Measurements from ENCODE around the gene KCNQ2.

Gene KCNQ2

DNA sequence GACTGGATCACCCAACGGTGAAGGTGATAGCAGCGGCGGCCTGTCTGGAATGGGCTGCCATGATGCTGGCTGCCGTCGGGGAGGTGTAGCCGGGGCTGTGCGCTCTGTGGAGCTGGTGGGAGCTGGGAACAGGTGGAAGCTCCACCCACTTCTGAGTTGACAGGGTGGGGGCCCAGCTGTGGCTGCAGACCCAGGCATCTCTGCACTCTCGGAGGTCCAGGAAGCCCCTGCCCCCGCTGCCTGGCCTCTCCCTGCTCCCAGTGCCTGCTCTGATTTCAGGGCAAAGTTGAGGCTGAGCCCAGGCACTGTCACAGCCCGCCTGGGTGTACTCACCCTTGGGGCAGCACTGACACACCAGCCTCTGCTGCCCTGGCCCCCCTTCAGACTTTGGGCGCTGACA, 93.2 kb downstream of the KCNQ2 start:
- DNase-seq, result no peak

DNA sequence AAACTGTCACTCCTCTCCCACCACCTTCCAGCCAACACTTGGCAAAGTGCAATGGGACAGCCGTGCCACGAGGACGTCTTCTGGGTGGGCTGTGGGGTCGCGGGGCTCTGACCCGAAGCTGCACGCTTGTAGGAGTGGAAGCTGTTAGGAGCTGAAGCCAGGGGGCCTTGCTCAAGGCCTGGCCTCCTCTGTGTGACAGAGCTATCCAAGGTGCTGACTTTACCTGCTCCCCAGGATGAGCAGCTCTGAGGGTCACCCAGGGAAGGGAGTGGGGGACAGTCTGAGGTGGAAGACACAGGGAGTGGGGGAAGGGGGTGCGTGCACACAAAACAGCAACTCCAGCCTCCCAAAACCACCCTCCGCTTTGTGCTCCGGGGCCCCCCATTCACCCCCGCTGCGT, 93.8 kb downstream of the KCNQ2 start:
- DNase-seq, result no peak

DNA sequence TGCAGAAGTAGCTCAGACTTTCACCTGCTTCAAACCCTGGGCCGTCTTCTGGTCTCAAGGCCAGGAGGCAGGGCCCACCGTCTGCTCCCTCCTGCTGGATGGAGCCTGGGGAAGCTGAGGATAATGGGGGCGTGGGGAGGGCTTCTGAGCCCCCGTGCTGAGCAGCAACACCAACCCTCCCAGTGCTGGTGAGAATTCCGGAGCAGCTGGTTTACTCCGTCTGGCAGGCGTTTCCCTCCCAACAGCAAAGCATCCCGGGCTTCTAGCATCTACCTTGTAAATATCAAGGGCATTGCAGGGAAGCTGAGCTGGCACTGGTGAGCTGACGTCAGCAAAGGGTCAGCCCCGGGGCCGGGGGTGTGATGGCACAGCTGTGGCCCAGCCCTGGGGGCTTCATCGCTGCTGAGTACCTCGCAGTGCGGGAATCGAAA, 94.5 kb downstream of the KCNQ2 start:
- no peak for DNase-seq

DNA sequence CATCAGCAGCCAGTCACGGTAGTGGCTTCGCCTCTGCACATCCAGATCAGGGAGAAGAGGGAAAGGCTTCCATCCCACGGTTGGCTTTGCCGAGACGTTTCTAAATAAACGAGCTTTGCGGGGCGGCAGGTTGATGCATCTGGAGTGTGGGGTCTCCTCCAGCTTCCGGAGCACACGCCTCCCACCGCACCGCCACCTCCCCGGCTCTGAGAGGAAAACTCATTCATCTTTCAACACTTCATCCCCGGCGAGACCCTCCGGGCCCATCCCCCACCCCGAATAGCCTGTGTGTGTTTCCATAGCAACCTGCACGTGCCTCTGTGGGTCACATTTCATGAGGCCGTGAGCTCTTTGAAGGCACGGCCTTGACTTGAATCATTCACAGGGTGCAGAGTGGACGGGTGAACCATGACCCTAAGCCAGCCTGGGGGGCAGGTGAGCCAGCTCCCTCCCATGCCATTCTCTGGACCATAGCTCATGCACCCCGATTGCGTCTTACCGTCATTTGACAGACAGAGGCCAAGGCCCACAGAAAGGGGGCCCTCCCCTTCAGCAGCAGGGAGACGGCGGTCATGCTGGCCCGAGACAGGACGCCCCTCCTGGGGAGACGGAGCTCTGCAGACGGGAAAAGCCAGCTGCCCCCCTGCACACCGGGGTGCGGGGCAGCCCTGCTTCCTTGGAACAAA, 95.1 kb downstream of the KCNQ2 start:
- no peak for DNase-seq

DNA sequence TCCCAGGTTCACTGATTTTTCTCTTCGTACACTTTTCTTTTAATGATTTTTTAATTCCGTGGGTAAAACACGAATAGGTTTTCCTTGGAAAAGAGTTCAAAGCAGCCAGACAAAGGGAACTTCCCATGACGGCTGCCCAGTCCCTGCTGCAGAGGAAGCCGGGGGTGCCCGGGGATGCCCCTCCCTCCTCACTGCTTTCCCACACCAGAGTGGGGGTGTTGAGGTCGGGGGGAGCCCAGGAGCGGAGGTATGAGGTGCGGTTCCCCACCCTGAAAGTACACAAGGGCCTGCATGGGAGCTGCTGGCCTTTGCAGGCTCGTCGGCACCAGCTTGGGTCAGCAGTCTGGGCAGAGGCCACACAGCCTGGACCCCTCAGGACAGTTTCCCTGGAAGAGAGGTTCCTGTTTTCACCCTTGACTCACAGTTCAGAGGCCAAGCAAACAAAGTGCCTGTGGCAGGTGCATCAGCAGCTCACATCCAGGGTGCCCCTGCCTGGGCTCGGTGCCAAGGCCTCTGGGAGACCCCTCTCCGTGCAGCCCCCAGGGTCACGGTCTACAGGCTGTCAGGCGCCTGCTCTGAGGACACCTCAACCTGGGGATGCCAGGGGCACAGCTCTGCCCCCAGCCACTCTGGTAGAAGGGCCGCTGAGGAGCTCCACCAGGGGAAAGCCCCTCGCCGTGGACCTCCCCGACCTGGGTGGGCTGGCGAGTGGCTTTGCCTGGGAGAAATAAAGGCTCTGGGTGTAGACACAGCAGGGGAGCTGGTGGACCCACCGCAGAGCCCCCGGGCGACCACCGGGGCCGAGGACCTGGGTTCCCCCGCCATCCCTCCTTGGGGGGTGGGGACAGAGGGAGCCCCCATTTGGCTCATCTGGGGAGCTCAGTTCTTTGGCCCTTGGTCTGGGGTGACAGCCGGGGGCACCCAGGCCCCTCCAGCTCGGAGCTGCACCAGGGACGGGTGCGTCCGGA, 95.9 kb downstream of the KCNQ2 start:
- no peak for DNase-seq

DNA sequence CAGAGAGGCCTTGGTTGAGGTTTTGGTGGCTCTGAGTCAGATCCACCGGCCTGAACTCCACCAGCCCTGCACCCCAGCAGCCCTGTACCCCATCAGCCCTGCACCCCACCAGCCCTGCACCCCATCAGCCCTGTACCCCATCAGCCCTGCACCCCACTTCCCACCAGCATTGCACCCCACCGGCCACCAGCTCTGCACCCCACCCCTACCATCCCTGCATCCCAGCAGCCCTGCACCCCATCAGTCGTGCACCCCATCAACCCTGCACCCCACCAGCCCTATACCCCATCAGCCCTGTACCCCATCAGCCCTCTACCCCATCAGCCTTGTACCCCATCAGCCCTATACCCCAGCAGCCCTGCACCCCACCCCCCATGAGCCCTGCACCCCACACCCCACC, 97.0 kb downstream of the KCNQ2 start:
- DNase-seq, result no peak

DNA sequence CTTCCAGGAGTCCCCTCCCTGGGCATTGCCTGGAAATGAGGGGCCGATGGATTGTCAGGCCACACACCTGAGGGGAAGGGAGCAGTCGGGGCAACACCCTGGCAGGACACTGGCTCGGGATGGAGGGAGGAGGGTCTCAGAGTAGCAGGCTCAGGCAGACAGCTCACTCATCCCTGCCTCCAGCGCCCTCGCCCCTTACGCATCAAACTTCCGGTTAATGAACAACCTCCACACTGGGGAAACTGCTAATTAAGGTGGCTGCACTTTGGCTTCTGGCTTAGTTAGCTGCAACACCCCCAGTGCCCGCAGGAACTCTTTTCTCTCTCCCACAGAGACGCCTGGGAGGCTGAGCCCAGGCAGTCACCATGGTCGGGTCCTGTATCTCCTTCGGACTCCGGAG, 98.0 kb downstream of the KCNQ2 start:
- no peak for DNase-seq

DNA sequence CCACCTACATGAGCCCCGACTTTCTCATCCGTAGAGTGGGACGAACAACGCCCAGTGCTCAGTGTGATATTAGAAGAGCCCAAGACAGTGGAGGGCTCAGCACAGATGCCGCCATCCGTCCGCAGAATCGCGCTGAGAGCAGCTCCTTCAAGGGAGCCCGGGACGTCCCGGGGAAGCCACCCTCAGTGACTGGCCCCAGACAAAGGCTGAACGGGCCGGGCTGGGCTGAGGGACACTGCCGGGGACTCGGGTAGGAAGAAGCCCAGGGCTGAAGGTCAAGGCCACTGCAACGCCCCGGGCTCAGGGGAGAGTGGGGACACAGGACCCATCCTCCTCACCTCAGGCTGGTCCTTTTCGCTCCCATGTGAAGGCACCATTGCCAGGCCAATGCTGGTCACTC, 98.5 kb downstream of the KCNQ2 start:
- DNase-seq, result no peak

DNA sequence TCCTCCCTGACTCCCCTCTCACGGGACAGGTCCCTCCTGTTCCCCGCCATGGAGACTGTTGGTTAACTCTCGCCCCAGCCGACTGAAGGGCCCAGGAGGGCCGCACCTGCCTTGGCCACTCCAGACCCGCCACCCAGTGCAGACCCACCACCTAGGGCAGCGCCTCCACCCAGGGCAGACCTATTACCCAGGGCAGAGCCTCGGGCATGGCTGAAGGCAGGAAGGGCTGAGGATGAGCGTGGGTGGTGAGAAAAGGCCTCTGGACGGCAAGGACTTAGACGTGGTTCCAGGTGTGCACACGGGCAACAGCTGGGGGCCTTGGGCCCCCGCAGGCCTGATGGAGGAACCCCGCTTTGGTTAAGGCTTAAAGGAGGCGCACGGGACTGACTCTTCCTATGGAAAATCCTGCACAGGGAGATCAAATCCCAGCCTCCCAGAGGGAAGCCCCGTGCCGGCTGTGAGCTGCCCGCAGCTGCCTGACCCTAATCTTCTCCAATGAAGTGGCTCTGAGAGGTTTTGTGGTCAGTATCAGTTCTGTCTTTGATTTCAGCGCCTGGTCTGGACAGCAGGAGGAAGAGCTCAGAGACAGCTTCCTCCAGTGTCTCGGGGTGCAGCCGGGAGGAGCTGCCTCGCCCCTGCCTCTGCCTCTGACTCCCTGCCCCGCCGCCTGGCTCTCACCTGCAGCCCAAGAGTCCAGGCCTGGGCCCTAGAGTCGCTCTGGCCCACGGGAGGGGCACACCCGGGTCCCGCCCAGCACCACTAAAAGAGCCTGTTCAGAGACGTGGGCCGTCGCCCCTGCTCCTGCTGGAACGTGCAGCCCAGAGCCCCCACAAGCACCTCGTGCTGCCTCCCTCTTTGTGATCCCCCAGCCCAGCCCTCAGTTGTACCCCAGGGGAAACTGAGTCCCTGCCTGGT, 99.2 kb downstream of the KCNQ2 start:
- DNase-seq, result no peak

DNA sequence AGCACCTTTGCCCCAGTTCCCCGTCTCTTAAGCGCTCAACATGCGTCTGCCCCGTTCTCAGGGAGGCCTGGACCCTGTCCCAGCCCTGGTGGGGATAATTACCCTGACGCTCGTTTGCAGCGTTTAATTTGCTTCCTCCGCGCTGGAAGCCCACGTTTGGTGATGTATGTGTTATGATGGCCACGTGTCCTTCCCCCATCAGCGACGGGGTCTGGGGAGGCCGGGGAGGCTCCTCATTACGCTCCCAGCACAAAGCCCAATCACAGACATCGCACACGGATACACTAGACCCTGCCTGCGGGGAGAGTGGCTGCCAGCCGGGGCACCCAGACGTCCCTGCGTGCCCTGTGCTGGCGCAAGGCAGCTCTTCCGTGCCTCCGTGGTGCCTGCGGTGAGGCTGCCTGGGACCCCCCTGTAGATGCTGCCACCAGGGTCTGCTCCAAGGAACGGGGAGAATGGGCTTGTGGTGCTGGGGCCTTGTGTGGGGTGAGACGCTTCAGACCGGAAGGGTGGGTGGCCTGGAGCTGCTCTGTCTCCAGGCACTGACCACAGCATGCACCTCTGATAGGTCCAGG, 101.1 kb downstream of the KCNQ2 start:
- DNase-seq, result no peak

DNA sequence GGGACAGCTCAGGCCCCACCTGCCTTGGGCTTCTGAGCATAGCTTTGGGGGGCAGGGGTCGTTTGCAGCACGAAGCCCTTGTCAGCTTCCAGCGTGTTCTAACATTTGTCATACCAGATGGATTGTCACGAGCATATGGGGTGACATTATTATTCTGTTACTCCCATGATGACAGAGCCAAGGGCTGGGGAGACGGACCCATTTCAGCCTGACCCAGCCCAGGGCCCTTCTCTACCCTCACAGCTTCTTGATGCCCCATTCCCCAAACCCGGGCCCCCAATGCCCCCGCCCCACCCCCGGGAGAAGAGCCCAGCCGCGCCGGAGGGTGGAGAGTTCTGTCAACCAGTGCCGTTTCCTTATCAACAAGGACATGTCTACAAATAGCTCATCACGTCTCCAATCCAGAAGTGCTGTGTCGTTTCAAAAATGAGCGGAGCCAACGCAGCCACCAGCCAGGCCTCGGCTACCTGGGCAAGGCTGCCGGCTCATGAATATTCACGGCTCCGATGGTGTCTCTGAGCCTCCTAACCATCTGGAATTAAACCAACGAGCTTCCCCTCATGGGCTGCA, 101.8 kb downstream of the KCNQ2 start:
- no peak for DNase-seq

DNA sequence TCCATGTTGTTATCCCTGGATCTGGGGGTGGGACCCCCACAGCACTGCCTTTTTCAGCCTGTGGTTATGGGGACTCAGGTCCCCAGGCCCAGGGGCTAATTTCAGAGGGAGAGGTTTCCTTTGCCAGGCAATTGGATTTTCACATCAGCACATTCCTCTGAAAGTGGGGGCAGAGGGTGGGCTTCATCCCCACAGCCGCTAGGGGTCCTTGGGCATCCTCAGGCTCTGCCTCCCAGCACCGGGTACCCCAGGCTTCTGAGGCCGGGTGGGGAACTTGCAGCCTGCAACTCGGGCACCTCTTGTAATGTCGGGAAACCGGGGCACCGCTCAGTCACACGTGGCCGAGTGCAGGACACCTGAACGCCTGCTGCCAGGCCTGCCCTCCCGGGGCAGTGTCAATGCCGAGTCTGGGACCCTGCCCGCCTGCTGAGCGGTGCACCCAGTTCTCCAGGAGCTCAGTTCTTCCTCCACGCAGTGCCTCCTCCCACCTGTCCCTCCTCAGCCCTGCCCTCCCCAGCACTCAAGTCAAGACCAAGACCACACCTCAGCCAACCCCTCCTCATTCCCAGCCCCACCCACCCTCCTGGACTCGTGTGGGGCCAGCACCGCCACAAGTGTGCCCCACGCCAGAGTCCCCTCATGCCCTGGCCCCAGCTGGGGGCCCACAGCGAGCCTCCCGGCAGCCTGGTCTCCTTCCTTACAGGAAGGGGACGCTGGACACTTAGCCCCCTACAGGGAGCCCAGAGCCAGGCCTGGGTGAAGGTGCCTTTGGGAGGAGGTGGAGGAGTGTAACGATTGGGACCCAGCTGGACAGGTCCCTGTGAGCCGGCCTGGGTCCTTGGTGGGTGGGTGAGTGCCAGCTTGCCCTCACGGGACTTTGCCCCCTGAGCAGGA, 102.5 kb downstream of the KCNQ2 start:
- DNase-seq, result no peak

DNA sequence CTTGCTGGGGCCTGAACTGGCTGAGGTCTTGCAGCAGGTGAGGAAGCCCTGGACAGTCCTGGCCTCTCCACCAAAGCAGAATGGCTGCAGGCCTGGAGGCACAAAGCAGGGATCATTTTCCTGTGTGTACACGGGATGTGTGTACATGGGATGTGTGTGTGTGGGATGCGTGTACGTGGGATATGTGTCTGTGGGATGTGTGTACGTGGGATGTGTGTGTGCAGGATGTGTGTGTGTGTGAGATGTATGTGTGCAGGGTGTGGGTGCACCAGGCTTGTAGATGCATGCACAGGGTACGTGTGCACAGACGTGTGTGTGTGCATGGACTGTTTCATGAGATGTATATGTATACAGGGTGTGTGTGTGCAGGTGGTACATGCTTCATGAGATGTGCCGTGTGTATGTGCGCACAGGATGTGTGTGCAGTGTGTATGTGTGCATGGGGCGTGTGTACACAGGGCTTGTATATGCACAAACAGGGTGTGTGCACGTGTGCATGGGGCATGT, 103.4 kb downstream of the KCNQ2 start:
- DNase-seq, result no peak

DNA sequence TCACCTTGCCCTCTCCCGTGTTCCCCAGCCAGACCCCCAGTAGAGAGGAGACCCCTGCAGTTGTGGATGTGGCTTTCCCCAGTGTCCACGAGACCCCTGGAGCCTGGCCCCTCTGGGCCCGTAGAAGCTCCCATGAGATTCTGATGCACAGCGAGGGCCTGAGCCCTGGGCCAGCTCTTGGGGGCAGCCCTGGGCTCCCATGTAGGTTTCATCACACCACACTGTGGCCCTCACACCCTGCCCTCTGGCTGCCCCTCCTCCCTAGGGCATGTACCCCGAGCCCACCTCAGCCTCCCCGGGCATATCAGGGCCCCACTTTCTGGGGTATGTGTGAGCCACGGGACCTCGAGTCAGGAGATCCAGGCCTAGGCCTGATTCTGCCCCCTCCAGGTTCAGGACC, 104.3 kb downstream of the KCNQ2 start:
- no peak for DNase-seq

DNA sequence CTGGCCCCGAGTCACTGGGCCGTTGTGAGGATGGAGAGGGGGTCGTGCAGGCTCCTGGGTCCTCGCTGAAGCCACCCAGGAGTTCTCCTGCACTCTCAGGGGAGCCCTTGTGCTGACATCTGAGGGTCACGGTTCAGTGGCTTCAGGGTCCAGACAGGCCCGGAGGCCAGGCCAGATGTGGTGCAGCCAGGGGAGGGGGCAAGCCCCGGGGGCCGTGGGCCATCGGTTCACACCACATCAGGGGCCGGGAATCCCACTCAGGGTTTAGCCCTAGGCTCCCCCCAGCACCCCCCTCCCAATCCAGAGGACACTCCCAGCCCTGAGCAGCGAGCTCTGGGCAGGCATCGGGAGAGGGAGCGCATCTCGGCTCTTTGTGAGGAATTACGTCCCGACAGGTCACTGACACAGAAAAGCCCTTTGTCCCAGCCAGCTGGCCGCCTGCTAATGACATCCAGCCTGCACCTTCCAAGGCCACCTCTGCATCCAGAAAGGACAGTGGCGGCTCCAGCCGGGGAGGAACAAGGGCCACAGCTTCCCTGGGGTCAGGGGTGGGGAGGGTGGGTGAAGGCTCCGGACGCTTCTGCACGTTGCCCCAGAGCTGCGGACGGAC, 104.9 kb downstream of the KCNQ2 start:
- no peak for DNase-seq

DNA sequence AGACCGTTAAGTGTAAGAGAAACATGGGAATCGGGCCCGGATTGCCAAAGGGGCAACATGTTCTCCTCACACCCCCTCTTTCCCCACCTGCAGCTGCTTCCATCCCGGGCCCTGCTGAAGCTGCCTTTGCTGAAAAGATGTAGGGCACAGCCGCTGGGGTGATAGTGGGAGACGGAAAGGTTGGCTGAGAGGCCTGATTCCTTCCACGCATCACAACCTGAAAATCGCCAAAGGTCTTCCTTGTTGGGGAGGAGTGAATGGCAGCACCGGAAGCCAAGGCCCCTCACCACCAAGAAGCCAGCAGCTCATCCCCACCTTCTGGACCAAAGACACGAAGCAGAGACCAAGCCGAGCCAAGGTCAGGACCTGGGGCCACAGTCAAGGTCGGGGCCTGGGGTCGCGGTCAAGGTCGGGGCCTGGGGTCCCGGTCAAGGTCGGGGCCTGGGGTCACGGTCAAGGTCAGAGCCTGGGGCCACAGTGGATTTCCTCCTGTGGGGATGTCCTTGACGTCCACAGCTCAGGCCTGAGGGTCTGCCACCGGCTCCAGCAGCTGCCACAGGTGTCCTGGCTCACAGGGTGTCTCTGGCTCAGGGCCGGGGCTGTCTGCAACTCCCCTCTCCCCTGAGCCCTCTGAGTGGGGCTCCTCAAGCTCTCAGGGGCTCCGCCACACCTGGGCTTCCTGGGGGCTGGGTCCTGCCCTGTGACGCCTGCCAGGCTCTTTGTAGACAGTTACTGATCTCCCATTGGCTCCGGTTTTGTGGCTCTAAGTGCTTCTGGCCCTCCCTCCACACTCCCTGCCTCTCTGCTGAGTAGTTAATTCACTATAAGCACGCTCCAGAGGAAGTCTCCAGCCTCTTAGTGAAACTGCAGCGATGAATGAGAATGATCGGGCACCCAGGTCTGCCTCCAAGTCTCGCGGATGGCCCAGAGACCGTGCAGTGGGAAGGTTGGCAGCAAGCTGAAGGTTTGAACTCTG, 105.8 kb downstream of the KCNQ2 start:
- no peak for DNase-seq

DNA sequence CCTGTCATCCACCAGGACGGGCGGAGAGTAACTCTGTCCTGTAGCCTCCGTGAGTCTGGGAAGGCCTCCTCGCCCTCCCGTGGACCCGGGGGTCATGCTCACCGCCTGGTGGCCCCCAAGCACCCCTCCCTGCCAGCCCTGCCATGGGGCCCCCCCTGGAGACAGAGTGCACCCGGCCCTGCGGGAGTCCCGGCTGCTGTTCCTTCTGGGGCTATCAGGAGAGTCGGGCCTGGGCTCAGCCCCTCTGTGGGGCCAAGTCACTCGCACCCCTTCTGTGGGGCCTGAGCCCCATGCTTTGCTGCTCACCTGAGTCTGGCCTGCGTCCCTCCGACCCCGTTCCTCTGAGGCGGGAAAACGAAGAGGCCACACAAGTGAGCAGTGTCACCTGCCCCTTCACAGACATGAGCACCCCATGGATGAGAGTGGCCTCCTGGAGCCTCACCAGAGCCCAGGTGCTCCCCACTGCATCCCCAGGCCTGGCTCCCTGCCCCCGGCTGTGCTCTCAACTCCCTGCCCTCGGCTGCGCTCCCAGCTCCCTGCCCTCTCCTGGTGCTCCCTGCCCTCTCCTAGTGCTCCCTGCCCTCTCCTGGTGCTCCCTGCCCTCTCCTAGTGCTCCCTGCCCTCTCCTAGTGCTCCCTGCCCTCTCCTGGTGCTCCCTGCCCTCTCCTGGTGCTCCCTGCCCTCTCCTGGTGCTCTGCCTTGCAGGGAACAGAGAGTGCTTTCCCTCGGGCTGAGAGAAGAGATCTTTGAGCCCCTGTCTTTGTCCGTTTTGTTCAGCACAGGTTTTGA, 106.7 kb downstream of the KCNQ2 start:
- DNase-seq, result no peak

DNA sequence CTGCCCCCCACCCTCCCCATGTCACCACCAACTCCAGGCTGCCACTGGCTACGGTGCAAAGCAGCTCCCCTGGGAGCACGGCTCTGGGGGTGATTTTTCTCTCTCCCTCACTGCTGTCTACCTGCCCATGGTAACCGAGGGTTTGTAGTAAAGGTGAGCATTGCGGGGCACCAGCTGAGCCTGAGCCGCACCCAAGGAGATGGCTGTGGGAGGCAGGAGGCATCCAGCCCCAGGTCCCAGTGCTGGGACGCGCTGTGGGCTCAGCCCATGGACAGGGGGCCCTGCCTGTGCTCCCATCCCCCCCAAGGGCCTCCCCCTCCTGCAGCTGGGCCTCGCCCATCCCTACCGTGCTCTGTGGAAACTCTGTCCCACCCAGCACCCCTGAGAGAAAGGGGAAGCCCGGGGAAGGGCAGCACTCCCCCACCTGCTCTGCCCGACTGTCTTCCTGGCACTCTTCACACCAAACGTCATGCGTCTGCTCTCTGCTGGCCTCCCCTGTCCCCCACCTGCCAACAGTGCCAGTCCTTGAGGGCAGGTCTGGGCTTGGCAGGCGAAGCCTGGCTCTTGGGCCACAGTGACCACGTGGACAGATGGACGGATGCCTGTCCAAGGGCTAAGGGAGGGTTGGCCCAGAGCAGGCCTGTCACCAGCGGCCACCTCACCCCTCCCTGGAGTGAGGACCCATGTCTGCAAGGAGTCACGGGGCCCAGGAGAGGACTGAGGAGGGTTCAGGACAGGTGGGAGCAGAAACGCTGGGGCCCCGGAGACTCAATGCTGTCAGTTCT, 107.5 kb downstream of the KCNQ2 start:
- DNase-seq, result no peak
